ENCODE data around the gene GORASP2.

The GORASP2 gene

DNA sequence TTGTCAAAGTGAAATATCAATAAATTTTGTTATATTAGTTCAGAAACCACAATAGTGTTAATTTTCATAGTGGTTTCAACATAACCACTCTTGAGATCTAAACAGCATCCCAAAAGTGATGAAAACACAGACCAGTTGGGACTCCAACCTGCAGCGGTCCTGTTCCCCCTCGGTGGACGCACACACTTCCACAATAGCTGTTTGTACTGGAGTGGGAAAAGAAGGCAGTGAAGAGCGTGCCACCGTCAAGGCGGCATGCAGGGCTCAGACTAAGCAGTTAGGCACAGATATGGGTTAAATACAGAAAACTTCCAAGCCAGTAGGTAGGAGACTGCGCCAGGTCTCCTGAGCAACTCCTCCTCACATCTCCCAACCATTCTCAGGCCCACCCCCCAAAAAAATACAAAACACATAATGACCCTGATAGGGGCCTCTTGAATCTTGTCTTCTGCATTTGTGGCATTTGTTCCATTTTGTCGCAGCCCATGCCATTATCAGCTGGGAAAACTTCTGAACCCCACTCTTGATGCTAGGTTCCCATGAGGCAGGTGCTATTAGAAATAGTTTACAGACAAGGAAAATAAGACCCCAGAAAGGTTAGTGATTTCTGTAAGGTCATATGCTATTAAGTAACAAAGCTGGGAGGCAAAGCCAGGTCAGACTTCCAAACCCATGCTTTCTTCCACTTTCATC is 57.7 kb downstream of the GORASP2 start:
- TF ChIP-seq, protein P1, sequence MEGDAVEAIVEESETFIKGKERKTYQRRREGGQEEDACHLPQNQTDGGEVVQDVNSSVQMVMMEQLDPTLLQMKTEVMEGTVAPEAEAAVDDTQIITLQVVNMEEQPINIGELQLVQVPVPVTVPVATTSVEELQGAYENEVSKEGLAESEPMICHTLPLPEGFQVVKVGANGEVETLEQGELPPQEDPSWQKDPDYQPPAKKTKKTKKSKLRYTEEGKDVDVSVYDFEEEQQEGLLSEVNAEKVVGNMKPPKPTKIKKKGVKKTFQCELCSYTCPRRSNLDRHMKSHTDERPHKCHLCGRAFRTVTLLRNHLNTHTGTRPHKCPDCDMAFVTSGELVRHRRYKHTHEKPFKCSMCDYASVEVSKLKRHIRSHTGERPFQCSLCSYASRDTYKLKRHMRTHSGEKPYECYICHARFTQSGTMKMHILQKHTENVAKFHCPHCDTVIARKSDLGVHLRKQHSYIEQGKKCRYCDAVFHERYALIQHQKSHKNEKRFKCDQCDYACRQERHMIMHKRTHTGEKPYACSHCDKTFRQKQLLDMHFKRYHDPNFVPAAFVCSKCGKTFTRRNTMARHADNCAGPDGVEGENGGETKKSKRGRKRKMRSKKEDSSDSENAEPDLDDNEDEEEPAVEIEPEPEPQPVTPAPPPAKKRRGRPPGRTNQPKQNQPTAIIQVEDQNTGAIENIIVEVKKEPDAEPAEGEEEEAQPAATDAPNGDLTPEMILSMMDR (IDR thresholded peaks at IDR 0.05; ENCODE audit: control insufficient read depth, insufficient read depth, low read depth, low read length, missing control alignments): no peak
- H3K4me3 ChIP-seq (ENCODE audit: control insufficient read depth, low read depth, low read length): no peak overlapping the region
- no peak for DNase-seq (ENCODE audit: low read depth)

DNA sequence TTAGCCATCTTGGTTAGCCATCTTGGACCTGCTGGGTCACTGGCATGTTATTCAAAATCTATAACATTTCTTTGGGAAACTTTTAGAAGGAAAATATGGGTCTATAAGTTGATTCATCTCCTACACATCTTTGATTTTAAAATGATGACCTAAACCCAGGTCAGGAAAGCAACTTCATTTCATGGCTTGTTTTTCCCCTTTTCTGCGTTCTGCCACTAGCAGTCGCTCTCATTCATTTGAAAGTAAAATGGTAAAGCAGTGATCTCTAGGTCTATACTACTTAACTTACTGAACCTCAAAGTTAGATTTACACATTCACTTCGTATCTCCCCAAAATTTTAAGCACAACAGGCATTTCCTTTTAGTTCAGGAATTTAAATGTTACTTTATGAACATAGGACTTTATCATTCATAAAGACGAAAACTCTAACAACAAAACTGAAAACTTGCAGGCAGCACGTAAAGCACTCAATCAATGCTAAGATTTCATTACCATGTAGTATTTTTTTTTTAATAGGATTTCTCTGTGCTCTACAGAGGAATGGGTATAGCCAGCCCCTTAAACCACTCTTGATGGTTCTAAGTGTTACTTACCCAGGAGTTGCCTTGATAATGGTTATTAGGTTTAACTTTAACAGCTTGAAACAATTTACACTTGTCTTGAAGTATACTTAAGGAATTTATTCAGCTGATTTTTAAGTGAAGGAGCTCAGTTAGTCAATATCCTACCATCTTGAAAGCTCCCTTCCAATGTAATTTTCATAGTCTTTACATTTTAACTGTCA is 62.5 kb downstream of the GORASP2 start:
- no peak for DNase-seq (ENCODE audit: low read depth)
- TF ChIP-seq, protein P1 (IDR thresholded peaks at IDR 0.05; ENCODE audit: control insufficient read depth, insufficient read depth, low read depth, low read length, missing control alignments): no peak

DNA sequence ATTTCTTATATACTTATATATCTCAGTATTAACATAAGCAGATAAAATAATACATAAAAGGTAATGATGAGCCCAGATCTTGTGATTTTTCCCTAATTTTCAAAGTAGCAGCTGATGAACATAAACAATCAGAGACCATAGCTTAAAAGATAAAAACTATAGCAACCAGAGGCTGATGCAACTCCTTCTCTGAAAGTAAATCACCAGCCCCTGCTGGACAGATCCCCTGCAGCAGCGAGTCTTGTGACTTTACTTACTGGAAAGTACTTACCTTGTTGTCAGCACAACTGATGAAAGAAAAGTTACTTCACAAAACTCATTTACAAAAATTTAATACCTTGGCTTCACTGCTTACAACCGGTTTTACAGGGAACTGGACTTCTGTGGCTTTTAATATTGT is 67.3 kb downstream of the GORASP2 start:
- no peak overlapping the region for H3K4me3 ChIP-seq (ENCODE audit: control insufficient read depth, low read depth, low read length)
- DNase-seq (ENCODE audit: low read depth): no peak
- TF ChIP-seq, protein P1 (IDR thresholded peaks at IDR 0.05; ENCODE audit: control insufficient read depth, insufficient read depth, low read depth, low read length, missing control alignments): no peak

More for the DNA sequence above, 62.5 kb downstream of the GORASP2 start:
- H3K4me3 ChIP-seq (ENCODE audit: control insufficient read depth, low read depth, low read length): no peak overlapping the region

DNA sequence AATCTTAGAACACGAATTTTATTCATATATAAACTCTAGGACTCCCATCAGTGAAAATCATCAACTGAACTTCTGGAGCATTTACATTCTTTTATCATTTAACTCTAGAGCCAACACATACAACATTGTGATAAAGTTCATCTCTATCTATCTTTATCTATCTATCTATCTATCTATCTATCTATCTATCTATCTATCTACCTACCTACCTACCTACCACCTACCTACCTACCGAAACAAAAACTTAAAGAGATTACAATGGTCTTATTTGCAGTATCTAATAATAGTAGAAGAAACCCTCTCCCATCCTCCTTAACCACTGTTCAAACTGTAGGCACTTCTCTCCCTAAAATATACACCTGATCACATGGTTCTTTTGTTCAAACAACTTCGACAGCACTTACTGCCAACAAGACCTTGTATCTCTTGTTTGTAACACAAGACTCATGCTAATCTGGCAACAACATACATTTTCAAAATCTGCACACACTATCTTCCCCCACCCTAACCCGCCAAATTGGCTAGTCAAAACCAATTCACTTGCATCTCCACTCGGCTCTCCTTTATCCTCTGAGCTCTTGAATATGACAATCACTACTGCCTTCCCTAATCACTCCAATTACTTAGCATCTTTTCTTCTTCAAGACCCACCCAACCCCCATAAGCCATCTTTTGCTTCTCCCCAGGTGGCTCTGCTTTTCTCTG is 69.0 kb downstream of the GORASP2 start:
- TF ChIP-seq, protein P1 (IDR thresholded peaks at IDR 0.05; ENCODE audit: control insufficient read depth, insufficient read depth, low read depth, low read length, missing control alignments): no peak
- DNase-seq (ENCODE audit: low read depth): no peak
- H3K4me3 ChIP-seq (ENCODE audit: control insufficient read depth, low read depth, low read length): no peak overlapping the region

DNA sequence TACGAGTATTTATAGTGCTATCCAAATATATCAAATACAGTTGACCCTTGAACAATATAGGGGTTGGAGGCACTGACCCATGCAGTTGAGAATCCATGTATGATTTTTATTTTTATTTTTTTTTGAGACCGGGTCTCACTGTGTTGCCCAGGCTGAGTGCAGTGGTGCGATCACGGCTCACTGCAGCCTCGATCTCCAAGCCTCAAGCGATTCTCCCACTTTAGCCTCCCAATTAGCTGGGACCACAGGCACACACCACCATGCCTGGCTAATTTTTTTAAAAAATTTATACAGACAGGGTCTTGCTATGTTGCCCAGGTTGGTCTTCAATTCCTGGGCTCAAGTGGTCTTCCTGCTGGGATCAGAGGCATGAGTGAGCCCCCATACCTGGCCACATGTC is 70.6 kb downstream of the GORASP2 start:
- TF ChIP-seq, protein P1 (IDR thresholded peaks at IDR 0.05; ENCODE audit: control insufficient read depth, insufficient read depth, low read depth, low read length, missing control alignments): no peak
- no peak for DNase-seq (ENCODE audit: low read depth)
- H3K4me3 ChIP-seq (ENCODE audit: control insufficient read depth, low read depth, low read length): no peak overlapping the region

DNA sequence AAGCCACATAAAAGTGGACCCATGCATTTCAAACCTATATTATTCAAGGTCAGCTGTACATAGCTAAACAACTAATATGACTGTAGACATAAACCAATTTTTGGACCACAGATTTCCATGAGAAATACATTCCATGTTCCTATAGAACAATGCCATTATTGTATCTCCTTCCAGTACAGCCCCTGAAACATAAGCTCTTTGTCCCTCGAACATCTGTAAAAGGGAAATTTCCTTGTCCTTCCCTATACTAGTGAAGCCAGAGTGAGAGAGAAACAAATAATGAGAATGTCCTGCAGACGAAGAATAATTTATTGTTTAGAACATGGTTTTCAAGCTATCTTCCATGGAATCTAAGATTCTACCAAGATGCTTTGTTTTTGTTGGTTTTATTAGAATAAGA is 75.3 kb downstream of the GORASP2 start:
- DNase-seq (ENCODE audit: low read depth): no peak
- TF ChIP-seq, protein P1 (IDR thresholded peaks at IDR 0.05; ENCODE audit: control insufficient read depth, insufficient read depth, low read depth, low read length, missing control alignments): no peak
- no peak overlapping the region for H3K4me3 ChIP-seq (ENCODE audit: control insufficient read depth, low read depth, low read length)
